Endometrial microvascular endothelial cells (primary cell): ENCODE results near the gene APLP2. TPM values are rescaled to one million over a fixed set of nuclear protein-coding genes. Genes with fewer than 3 reads are reported as not detected.

Experiments used
- in situ Hi-C: cut with HindIII; loops from 2 replicates; pipeline ENCODE4 v1.10.0; 2017; ENCODE audit warnings: low sequenced_read_pairs, low pct_unique_long_range_greater_than_20kb; ENCODE audit errors: inconsistent ontology term
- total RNA-seq: library from RNA; depleted of rRNA; stranded (reverse); fragments of >200 nt; gene quantifications from one replicate; pipeline ENCODE4 v1.2.3, GENCODE V29; 2015; ENCODE audit errors: inconsistent ontology term

Gene APLP2
- total RNA-seq, 1 donor from 2014 or later: 580 TPM

DNA sequence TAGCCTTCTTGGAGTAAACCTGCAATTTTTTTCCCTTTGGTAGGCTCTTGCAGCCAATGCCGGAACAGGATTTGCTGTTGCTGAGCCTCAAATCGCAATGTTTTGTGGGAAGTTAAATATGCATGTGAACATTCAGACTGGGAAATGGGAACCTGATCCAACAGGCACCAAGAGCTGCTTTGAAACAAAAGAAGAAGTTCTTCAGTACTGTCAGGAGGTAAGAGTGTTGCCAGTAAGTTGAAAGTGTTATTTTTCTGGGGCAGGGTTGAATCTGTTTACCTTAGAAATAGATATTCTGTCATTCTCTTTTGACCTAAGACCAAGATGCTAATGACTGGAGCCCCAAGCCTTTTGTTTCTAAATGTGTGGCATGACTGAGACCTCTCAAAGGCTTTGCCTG, 39.7 kb downstream of the APLP2 start:
- in situ Hi-C loops: no loop called here

DNA sequence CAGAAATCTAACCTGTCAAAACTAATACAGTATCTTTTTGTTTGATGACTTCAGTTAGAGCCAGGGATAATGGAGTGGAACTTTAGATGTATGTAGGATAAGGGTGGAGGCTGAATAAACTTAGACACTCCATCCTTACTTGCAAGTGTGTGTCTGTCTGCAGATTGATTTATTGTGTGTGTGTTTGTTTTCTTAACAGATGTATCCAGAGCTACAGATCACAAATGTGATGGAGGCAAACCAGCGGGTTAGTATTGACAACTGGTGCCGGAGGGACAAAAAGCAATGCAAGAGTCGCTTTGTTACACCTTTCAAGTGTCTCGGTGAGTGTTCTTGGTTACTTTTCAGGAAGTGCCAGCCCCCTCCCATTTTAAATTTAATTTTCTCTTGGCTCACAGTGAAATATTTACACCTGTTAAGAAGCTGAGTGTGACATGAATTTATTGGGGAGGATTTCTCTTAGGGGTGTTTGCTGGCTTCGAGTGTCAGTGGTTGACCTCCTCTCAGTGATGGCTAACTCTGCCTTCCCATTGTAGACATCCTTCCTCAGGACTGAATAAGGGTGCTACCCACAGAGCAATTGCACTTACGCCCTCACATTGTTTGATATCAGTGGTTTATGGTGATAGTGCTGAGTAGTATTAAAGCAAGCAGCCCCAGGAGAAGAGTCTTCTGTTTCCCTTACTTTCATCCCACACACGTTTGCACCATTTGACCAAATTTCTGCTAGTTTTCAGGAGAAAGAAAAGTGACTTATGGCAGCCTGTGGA, 40.8 kb downstream of the APLP2 start:
- in situ Hi-C loops: no loop called here

DNA sequence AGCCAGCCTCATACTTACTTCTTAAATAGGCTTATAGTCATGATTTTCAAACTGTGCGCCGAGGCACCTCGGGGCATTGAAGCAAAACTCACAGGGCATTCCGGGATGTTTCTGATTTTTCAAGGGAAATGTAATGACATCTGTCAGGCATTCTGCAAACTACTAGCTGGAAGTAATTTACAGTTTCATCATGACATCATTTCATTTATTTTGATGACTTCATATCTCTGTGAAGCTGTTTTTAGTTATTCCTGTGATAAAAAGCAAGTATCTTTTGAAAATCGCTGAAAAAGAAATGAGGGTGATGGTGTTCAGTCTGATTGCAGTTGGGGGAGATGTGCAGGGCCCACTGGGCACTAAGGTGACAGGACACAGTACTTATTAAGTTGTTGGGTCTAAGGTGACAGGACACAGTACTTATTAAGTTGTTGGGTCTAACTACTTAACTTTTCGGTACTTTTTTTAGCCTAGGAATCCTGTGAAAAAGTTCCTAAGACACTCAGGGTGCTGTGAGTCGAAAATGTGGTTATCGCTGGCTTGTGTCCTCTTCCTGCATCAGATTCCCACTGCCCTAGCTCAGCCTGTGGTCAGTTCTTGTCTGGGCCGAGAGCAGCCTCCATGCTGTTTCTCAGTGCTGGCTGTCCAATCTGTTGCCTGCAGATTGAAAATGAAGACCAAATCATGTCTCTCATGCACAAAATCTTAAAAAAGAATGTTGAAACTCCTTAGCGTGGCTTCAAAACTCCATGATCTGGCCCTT, 42.6 kb downstream of the APLP2 start:
- in situ Hi-C loops: no loop called here

DNA sequence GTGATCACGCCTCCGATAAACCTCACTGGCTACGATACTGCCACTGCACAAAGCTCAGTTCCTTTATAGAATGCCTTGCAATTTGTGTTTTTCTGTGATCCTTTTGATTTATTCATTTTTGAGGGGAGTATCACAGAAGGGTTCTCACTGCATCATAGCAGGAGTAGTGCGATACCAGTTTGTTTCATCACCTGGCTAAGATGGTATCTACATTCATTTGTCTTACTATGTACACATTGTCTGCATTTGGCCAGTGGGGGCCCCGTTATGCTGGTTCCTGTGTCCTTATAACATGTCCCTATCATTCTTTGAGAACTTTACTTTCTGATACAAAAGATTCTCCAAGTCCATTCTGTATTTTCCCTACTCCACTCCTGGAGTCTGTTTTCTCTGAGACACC, 44.6 kb downstream of the APLP2 start:
- in situ Hi-C loops: no loop called here

DNA sequence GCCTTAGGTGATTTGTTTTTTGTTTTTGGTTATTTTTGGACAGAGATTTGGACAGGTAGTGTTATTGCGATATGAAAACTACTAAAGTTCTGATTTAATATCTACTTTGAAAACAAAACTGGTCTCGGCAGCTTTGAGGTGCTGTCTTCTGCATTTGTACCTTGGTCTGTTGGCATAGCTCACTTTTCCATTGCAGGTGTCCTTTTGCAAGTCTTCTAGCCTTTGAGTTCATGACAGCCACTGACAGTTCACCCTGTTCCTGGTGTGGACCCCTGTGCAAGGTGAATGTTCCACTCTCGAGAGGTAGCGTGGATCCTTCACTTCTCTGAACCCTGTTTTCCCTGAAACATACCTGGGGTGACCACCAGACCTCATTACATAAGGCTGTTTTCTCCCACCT, 45.0 kb downstream of the APLP2 start:
- in situ Hi-C loops: no loop called here

DNA sequence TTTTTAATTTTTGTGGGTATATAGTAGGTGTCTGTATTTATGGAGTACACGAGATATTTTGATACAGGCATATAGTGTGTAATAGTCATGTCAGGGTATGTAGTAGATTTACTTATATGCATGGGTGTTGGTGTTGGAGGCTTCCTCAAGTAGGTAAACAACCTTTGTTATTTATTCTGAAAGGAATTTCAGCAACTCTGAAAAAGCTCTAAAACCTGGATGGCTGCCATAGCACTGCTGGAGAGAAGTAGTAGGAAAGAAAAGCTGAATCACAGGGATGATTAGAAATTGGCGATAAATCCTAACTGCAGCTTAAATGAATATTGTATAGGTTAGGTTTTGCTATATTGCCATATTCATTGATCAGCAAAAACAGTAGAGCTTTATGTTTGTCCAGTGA, 45.5 kb downstream of the APLP2 start:
- in situ Hi-C loops: no loop called here

DNA sequence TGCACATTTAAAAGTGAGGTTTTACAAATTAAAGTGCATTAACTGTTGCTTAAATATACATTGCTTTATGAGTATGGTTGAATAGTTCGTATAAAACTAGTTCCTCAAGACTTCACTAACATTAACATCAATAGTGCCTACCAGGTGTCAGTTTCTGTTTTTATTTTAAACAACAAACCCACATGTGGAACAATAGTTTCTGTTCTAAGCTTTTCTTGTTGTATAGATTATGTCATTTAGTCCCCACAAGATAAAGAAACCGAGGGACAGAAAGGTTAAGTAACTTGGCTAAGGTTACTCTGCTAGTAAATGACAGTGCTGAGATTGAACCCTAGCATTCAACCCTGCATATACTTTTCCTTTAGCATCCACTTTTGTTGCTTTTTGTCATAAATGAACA, 48.5 kb downstream of the APLP2 start:
- in situ Hi-C loops: no loop called here

DNA sequence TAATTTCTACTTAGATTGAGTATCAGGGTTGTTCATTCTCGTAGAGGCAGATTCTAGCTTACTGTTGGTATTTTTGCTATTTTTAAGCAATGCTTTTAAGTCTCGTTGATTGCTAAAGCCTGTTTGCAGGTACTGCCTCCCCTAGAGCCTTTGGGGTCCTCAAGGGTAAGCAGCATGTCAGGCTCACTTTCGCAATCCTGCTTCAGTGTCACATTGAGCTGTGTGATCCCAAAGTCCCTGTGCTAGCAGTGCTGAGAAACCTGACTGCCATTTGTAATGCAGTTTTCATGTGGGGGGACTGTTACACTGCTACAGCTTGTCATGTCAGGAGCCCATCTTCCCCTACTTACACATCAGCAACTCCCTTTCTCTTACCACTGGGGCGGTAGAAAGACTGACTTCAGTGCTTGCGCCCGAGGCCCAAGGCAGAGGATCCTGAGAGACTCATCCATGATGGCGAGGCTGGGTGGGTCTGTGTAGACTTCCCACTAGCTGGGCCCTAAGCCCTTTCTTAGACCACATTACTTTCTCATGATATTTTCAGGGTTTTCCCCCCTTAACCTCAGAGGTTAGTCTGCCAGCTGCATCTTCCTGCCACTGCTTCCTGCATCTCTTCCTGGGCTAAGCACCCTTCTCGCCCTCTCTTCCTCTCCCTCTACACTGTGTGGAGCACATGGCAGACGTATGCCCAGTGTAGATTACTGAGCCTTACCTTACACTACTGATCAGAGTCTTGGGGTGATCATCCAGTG, 49.1 kb downstream of the APLP2 start:
- in situ Hi-C loops: no loop called here

DNA sequence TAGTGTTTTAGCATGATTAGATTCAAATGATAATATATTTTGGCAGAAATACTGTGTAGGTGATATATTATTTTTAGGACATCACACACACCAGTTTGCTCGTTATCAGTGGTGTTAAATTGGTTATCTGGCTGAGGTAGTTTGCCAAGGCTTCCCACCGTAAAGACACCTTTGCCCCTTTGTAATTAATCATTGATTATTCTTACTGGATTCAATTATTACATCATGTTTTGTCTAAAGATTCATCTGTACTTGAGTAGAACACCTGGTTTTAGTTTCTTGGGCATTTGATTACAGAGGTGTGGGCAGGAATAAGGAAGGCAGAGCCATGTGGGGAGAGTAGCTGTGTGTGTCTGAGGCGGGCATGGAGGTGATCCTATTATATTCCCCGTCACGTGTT, 50.4 kb downstream of the APLP2 start:
- in situ Hi-C loops: no loop called here

DNA sequence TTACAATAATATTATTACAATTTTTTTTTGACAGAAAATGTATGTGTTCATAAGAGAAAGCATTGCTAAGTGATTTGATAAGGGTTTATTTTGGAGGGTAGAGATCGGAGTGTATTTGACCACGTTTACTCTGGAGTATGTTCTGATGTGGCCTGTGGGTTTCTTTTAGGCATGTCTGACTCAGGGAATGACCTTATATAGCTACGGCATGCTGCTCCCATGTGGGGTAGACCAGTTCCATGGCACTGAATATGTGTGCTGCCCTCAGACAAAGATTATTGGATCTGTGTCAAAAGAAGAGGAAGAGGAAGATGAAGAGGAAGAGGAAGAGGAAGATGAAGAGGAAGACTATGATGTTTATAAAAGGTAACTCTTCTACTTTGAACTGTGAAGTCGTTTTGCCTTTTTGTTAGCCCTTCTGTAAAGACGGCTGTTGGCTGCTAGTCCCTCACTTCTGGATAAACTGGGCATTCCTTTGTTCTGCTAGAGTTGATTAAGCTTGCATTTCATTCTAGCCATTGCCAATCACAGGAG, 51.8 kb downstream of the APLP2 start:
- in situ Hi-C loops: no loop called here

DNA sequence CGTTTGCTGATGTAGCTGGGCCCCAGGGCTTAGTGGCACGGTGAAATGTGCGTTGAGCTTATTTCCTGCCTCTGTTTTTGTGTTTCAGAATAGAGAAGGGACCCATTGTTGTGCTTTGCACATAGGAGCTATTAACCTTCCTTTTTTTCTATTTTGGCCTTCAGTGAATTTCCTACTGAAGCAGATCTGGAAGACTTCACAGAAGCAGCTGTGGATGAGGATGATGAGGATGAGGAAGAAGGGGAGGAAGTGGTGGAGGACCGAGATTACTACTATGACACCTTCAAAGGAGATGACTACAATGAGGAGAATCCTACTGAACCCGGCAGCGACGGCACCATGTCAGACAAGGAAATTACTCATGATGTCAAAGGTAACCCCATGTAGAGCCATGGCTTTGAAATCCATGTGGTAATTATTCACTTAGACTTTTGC, 52.5 kb downstream of the APLP2 start:
- in situ Hi-C loops: no loop called here

DNA sequence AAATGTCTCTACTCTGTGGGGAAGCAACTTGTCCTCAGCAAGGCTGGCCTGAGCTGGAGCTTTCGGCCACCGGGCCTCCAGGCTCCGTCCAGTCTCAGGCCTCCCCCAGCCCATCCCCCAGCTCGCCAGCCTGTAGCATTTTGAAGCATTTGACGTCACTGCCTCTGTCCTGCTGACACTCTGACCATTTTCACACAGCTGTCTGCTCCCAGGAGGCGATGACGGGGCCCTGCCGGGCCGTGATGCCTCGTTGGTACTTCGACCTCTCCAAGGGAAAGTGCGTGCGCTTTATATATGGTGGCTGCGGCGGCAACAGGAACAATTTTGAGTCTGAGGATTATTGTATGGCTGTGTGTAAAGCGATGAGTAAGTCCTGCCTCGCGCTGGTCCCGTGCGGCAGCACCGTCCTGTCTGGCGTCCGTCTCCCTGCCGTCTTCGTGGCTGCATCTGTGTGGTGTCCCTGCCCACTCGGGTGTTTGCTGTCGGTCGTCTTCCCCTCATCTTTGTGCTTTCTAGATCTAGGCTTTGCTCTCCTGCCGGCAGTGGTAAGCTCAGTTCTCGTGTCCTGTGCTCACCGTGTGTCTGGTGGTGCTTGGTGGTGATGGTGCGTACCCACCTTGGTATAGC, 53.8 kb downstream of the APLP2 start:
- in situ Hi-C loops: no loop called here

DNA sequence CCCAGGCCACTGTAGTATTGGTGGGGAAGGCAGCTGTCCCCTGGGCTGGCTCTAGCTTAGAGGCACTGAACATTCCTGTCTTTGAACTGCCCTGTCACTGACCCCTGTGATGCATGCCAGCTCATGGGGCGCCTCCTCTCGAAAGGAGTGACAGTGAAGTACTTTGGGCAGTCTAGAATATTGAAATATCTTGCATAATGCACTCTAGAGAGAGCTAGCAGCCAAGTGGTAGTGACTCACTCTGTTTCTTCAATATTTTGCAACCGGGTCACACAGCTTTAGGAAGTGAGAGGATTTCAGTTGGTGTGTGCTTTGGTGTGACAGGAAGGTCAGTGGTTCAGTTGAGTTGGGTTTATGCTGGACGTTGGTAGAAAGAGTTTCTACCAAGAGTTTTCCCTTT, 54.4 kb downstream of the APLP2 start:
- in situ Hi-C loops: no loop called here

DNA sequence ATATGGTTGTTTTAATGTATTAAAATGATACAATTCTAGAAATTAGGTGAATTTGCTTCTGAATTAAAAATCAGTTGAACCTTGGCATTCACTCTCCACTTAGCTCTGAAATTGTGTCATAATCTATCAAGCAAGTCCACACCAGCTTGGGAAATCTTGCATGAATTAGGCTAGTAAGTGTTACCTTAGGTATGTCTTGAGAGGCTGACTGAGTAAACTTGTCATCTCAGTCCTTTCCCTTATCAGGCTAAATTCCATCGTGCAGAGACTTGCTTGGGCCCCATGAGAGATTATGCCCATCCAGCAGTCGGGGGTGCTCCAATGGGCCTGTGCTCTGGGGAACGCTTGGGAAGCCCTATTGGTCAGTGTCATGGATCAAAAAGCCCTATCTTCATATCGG, 55.9 kb downstream of the APLP2 start:
- in situ Hi-C loops: no loop called here

DNA sequence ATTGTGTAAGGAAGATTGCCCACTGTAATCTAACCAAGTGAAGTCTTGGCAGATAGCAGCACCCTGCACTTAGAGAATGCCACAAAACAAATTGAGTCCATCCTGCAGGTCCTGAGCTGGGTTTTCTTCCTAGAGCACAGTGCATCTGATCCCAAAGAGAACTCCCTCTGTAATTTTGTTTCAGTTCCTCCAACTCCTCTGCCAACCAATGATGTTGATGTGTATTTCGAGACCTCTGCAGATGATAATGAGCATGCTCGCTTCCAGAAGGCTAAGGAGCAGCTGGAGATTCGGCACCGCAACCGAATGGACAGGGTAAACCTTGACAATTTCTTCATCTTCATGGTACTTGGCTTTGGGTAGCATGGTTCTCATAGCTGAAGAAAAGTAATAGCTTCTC, 56.8 kb downstream of the APLP2 start:
- in situ Hi-C loops: no loop called here

DNA sequence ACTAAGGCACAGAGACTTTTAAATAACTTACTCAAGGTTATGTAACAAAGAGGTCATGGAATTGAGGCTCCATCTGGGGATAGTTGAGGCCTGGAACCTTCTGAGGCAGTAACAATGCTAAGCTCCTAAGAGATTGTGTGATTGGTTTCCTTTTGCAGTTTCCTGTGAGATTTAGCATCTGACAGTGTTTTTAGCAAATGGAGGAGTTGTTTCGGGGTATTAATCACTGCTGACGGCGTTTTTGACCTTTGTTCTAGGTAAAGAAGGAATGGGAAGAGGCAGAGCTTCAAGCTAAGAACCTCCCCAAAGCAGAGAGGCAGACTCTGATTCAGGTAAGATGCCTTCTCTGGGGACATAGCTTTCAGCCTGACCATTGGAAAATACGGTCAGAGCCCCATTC, 57.8 kb downstream of the APLP2 start:
- in situ Hi-C loops: no loop called here

DNA sequence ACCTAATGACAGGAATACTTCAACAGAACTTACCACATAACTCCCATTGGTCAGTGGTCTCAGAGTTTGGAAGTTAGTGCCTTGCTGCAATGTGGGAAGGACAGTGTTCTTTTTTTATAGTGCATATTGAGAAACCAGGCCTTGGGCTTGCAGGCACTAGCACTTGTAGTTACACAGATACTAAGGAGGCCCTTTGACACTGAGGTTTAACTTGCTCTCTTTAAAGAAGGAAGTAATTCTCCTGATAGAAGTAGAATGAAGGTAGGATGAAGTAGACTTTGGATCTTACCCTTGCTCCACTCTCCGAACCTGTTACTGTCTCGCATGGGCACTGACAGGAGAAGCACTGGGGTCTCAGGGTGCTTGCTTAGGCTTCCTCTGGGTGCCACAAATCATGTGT, 58.9 kb downstream of the APLP2 start:
- in situ Hi-C loops: no loop called here

DNA sequence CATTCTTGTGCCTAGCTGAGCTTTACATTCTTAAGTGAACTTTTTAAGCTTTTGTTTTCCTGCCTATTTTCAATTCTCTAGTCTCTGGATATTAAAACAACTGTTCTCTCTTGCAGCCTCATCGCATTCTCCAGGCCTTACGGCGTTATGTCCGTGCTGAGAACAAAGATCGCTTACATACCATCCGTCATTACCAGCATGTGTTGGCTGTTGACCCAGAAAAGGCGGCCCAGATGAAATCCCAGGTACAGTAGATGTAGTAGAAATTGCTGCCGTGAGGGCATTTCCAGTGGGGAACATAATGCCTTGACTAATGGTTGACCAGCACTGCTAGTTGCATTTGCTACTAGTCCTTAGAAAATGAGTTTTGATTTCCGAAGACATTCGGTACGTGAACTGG, 60.2 kb downstream of the APLP2 start:
- in situ Hi-C loops: no loop called here
